Measurements from ENCODE around the gene POLR2I. TPM values are rescaled to one million over a fixed set of nuclear protein-coding genes. Genes with fewer than 3 reads are reported as not detected.
A peak's percentile ranks its signal among the peaks of the same experiment; 100 is the strongest.
"Not testable (repeated sequence)": the region's sequence is repeated elsewhere in the genome, so short reads cannot be mapped to it uniquely, and the experiment has no call there.

Gene POLR2I
- 42.9 and 71.1 TPM in 2 replicates for total RNA-seq

GRCh38 chr19:36114721-36115452 is at the start of gene POLR2I:
TSS of gene POLR2I (minus strand) at chr19:36114875. CDS start at chr19:36114856, 19 bp downstream.
- peak; percentile 100 for DNase-seq

- DNase-seq = no peak
Measured at GRCh38 chr19:36163813-36164212, 49.1 kb upstream of the POLR2I start.

GRCh38 chr19:36160821-36161596 is 46.3 kb upstream of the POLR2I start:
- no peak for DNase-seq

GRCh38 chr19:36153126-36153525 is 38.5 kb upstream of the POLR2I start:
- no peak for DNase-seq

GRCh38 chr19:36152352-36153091 is 37.8 kb upstream of the POLR2I start, which contains the start of gene COX7A1:
TSS of gene COX7A1 (minus strand) at chr19:36152447. CDS start at chr19:36152407, 40 bp downstream.
- DNase-seq = peak; percentile 59

GRCh38 chr19:36152019-36152351 is 37.3 kb upstream of the POLR2I start:
- peak; percentile 23 for DNase-seq

GRCh38 chr19:36151144-36152018 is 36.7 kb upstream of the POLR2I start:
- peak; percentile 47 for DNase-seq

- no peak for DNase-seq
Measured at GRCh38 chr19:36150586-36150985, 35.9 kb upstream of the POLR2I start.

GRCh38 chr19:36149673-36150406 is 35.2 kb upstream of the POLR2I start:
- DNase-seq = no peak

- no peak for DNase-seq
Measured at GRCh38 chr19:36144624-36145023, 29.9 kb upstream of the POLR2I start.

GRCh38 chr19:36142496-36142895 is 27.8 kb upstream of the POLR2I start:
- DNase-seq = no peak

- DNase-seq = no peak
Measured at GRCh38 chr19:36142046-36142445, 27.4 kb upstream of the POLR2I start.

- DNase-seq = peak; percentile 90
Measured at GRCh38 chr19:36141039-36141927, 26.6 kb upstream of the POLR2I start.

- peak; percentile 73 for DNase-seq
Measured at GRCh38 chr19:36140304-36141038, 25.8 kb upstream of the POLR2I start.

GRCh38 chr19:36139473-36140303 is 25.0 kb upstream of the POLR2I start, which contains the start of gene CAPNS1:
TSS of gene CAPNS1 (plus strand) at chr19:36140066. CDS start at chr19:36141012, 946 bp downstream.
- DNase-seq = peak; percentile 98

- no peak for DNase-seq
Measured at GRCh38 chr19:36139120-36139472, 24.4 kb upstream of the POLR2I start.

GRCh38 chr19:36136964-36137686 is 22.4 kb upstream of the POLR2I start:
- DNase-seq = peak; percentile 59

GRCh38 chr19:36134867-36135266 is 20.2 kb upstream of the POLR2I start:
- DNase-seq = not testable (repeated sequence)

Data from dermis blood vessel endothelial cell (primary cell).